ENCODE measurements around the gene CFAP58. TPM values are rescaled to one million over a fixed set of nuclear protein-coding genes. Genes with fewer than 3 reads are reported as not detected.
A peak's percentile ranks its signal among the peaks of the same experiment; 100 is the strongest.
"Not testable (repeated sequence)": the region's sequence is repeated elsewhere in the genome, so short reads cannot be mapped to it uniquely, and the experiment has no call there.

CFAP58 gene
- polyA plus RNA-seq, 4 donors = 0.35 to 0.49 (median 0.43) TPM

- DNase-seq (ENCODE audit: low read depth in 4 of 4, low spot score in 3 of 4) = no peak
Observed at GRCh38 chr10:104427989-104428388, 74.4 kb downstream of the CFAP58 start.

- DNase-seq (ENCODE audit: low read depth in 4 of 4, low spot score in 3 of 4) = no peak
Observed at GRCh38 chr10:104429846-104430245, 76.2 kb downstream of the CFAP58 start.

- DNase-seq (ENCODE audit: low read depth in 4 of 4, low spot score in 3 of 4) = no peak
Observed at GRCh38 chr10:104430360-104430759, 76.7 kb downstream of the CFAP58 start.

GRCh38 chr10:104433669-104434068 is 80.0 kb downstream of the CFAP58 start:
- DNase-seq (ENCODE audit: low read depth in 4 of 4, low spot score in 3 of 4) = no peak

- no peak for DNase-seq (ENCODE audit: low read depth in 4 of 4, low spot score in 3 of 4)
Observed at GRCh38 chr10:104434601-104435000, 81.0 kb downstream of the CFAP58 start.

GRCh38 chr10:104435822-104436221 is 82.2 kb downstream of the CFAP58 start:
- no peak for DNase-seq (ENCODE audit: low read depth in 4 of 4, low spot score in 3 of 4)

- DNase-seq (ENCODE audit: low read depth in 4 of 4, low spot score in 3 of 4) = no peak
Observed at GRCh38 chr10:104437226-104437625, 83.6 kb downstream of the CFAP58 start.

DNA sequence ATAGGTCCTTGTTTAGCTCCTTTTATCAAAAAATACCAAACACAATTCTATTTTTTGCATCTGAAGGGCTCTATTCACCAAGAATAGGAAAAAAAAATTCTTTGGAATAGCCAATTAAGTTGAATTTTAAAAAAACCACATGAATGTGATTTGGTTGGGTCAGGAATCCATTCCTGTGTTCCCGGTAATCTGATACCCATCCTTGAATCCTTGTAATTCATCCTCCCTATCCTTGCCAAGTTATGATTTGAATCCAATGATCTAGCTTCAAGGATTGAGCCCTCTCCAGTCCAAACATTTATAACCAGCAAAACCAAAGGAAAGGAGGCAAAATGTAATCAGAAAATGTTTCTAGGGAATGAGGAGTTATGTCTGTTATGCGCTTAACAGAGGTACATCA is 86.6 kb downstream of the CFAP58 start:
- DNase-seq (ENCODE audit: low read depth in 4 of 4, low spot score in 3 of 4) = no peak

GRCh38 chr10:104441329-104442000 is 87.8 kb downstream of the CFAP58 start:
- peak in 1 of 4 donors; percentile 2 for DNase-seq (ENCODE audit: low read depth in 4 of 4, low spot score in 3 of 4)

GRCh38 chr10:104445359-104445758 is 91.7 kb downstream of the CFAP58 start:
- no peak for DNase-seq (ENCODE audit: low read depth in 4 of 4, low spot score in 3 of 4)

DNA sequence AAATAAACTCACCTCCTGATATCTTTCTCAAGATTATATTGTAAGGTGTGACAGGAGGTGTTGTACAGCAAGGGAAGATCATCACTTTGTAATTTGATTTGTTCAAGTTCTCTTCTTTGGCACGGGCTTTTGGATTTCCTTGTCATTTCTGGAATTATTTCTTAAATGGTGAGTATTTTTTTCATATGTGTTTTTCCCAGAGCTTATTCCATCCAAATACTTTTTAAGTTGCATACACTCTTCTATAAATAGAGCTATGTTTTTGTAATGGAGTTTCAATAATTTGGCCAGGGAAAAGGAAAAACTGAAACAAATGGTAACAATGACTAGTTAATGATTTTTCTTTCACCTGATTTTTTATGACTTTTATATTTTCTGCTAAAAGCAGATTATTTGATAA is 92.5 kb downstream of the CFAP58 start:
- no peak for DNase-seq (ENCODE audit: low read depth in 4 of 4, low spot score in 3 of 4)

DNA sequence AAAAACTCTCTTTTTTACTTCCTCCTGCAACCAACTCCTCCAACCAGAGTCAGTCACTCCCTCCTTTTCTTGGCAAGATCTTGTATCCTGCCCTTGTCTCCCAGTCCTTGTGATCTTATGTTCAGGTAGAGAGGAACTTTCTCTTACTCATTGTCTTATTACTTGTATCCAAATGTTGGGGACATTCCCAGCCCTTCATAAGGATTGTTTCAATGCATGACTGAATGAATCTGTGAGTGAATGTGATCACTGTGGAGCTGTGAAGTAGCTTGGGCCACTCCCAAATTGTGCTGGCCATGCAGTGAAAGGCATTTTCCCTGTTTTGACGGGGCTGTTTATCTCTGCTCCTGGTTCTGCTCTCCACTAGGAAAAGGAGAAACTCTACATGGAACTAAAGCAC is 93.7 kb downstream of the CFAP58 start:
- no peak for DNase-seq (ENCODE audit: low read depth in 4 of 4, low spot score in 3 of 4)

- no peak for DNase-seq (ENCODE audit: low read depth in 4 of 4, low spot score in 3 of 4)
Observed at GRCh38 chr10:104447906-104448305, 94.3 kb downstream of the CFAP58 start.

DNA sequence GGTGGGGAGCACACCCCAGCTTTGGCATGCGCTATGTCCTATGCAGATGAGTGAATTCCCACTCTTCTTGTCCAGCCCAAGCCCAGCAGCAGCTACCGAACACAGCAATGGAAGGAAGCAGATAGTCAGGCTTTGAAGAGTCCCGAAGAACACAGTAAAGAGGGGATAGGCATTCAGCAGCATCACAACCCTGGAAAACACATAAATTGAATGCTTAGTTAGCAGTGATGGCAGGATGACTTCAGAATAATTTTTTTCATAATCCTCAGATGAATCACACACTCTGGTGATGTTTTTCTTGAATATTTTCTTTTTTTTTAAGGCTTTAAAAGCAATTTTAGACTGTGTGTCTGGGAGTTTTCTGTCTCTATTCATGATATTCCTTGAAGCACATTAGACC is 95.8 kb downstream of the CFAP58 start:
- no peak for DNase-seq (ENCODE audit: low read depth in 4 of 4, low spot score in 3 of 4)

GRCh38 chr10:104450490-104450889 is 96.9 kb downstream of the CFAP58 start:
- DNase-seq (ENCODE audit: low read depth in 4 of 4, low spot score in 3 of 4) = no peak

DNA sequence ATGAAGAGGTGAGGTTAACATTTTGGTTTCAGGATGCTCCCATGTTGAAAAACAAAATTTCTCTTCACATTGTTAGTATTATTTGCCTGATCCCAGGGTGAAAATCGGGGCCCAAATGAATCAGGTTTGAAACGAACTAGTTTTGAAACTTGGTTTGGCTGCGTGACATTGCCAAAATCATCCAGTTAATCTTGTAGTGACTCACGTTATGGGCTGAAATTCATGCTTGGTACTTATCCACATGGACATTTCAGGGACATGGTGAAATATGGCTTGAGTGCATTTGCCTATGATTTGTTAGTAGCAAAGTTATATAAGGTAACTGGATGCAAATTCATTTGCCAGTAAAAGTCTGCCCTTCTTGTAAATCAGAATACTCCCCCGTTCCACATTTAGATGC is 97.3 kb downstream of the CFAP58 start:
- DNase-seq (ENCODE audit: low read depth in 4 of 4, low spot score in 3 of 4) = no peak

DNA sequence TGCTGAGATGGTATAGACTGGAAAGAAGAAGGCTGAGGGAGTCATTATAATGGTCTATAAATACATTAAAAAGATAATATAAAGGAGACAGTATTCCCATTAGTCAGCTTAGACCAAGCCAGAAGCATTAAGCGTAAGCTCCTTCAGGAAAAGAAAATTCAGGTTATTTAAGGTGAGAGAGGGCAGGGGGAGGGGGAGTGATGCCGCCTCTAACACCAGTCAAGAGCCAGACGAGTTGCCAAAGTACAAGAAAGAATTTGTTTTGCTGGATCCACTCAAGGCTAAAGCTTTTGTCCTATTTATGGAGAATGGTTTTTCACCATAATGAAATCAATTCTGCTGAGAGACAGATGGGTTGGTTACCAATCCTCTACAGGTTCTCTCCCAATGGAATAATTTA is 99.3 kb downstream of the CFAP58 start:
- no peak for DNase-seq (ENCODE audit: low read depth in 4 of 4, low spot score in 3 of 4)

GRCh38 chr10:104456802-104457542 is 103.3 kb downstream of the CFAP58 start:
- DNase-seq (ENCODE audit: low read depth in 4 of 4, low spot score in 3 of 4) = no peak

- no peak for DNase-seq (ENCODE audit: low read depth in 4 of 4, low spot score in 3 of 4)
Observed at GRCh38 chr10:104457543-104457828, 103.9 kb downstream of the CFAP58 start.

- not testable (repeated sequence) for DNase-seq (ENCODE audit: low read depth in 4 of 4, low spot score in 3 of 4)
Observed at GRCh38 chr10:104465575-104465974, 111.9 kb downstream of the CFAP58 start.

- not testable (repeated sequence) for DNase-seq (ENCODE audit: low read depth in 4 of 4, low spot score in 3 of 4)
Observed at GRCh38 chr10:104468818-104469217, 115.2 kb downstream of the CFAP58 start.

DNA sequence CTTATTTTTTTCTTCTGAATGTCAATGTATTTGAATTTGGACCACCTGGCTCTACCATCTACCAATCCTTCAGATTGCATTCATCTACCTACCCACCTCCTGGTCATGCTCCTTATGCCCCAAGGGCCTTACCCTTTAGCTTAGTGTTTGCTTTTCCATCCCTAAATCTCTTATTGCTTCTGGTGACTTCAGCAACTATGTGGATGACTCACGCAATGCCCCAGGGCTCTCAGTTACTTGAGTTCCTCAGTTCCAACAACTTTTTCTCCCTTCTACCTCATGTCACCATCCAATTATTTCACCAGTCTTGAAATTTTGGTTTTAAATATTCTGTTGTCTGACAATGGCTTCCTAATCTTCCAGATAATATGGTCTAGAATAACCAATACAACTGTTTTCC is 118.9 kb downstream of the CFAP58 start:
- DNase-seq (ENCODE audit: low read depth in 4 of 4, low spot score in 3 of 4) = no peak

Measured in right renal pelvis (tissue), 4 donors.